GM20000 (cell line): ENCODE measurements around the gene DAGLA.

ENCODE experiments used
- DNase-seq: peaks from one replicate; pipeline ENCODE4 v3.0.0; 2012; ENCODE audit warnings: low spot score
- TF ChIP-seq, protein P1 (sequence below): IDR thresholded peaks from 2 replicates; pipeline ENCODE4 v1.5.1; 2012; ENCODE audit warnings: mild to moderate bottlenecking, control low read depth; ENCODE audit errors: extremely low read depth, missing control alignments

The DAGLA gene

DNA sequence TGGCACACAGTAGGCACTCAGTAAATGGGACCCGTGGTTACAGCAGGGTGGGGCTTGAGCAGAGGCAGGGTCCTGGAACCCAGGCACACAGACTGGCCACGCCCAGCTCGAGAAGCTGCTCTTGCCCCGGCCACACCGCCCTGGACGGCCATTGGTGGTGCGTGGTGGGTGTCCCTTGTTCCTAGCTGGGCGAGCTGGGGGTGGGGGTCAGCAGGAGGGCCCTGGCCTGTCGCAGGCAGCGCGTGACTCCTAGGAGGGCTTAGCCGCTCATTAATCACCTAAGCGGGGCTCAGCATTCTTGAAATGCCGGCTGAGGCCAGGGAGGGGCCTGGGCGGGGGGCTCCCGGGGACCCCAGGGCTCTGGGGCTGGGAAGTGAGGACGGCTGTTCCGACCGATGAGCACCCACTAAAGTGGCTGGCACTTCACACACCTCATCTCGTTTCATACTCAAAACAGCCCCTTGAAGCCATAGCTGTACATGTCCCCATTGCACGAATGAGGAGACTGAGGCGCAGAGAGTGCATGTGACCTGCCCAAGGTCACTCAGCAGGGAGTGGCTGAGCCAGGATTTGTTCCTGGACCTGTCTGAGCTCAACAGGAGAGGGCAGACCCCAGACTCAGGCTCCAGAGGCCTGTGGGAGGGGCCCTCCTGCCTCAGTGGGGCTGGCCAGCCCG, 83.9 kb downstream of the DAGLA start:
- TF ChIP-seq, protein P1, sequence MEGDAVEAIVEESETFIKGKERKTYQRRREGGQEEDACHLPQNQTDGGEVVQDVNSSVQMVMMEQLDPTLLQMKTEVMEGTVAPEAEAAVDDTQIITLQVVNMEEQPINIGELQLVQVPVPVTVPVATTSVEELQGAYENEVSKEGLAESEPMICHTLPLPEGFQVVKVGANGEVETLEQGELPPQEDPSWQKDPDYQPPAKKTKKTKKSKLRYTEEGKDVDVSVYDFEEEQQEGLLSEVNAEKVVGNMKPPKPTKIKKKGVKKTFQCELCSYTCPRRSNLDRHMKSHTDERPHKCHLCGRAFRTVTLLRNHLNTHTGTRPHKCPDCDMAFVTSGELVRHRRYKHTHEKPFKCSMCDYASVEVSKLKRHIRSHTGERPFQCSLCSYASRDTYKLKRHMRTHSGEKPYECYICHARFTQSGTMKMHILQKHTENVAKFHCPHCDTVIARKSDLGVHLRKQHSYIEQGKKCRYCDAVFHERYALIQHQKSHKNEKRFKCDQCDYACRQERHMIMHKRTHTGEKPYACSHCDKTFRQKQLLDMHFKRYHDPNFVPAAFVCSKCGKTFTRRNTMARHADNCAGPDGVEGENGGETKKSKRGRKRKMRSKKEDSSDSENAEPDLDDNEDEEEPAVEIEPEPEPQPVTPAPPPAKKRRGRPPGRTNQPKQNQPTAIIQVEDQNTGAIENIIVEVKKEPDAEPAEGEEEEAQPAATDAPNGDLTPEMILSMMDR: no peak
- no peak for DNase-seq

DNA sequence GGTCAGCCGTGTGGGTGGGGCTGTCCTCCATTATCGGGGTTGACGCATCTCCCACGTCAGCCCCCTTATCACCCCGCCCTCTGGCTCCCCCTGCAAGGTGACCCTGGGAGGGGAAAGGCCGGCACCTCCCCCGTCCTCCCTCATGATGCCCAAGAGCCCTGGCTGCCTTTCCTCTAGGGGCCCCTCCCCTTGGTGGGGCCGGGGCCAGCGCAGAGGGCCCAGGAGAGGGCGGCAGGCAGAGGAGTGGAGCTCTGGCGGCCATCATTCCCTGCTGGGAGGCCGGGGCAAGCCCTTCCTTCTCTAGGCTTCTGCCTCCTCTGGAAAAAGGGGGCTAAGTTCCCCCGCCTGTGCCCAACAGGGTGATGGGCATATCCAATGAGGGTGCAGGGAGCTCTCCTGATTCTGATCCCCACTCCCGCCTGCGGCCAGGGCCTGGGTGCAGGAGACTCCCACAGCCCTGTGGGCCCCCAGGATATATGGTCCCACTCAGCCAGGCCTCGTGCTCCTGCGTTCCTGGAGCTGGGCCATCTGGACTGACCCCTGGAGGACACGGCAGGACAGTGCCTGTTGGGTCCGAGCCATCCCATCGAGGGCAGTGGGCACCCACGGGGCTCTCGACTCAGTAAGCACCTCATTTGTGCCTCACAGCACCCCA, 84.5 kb downstream of the DAGLA start:
- TF ChIP-seq, protein P1: no peak
- no peak for DNase-seq

DNA sequence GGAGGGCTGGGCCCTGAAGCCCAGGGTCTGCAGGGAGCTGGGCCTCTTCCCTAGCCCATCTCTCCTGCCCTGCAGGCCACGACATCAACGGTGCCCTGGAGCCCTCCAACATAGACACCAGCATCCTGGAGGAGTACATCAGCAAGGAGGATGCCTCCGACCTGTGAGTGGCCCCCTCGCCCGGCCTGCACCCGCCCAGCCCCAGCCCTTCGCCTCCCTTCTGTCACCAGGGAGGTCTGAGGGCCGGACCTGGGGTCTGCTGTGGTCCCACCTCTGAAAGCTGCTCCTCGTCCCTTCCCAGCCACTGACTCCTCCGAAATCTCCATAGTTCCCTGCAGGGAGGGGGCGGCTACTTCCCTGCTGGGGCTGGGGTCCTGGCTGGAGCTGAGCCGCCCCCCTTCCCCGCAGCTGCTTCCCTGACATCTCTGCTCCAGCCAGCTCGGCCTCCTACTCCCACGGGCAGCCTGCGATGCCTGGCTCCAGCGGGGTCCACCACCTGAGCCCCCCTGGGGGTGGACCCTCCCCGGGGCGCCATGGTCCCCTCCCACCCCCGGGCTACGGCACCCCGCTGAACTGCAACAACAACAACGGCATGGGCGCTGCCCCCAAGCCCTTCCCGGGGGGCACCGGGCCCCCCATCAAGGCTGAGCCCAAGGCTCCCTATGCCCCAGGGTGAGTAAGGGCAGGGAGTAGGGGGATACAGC, 85.5 kb downstream of the DAGLA start:
- TF ChIP-seq, protein P1: no peak
- no peak for DNase-seq

DNA sequence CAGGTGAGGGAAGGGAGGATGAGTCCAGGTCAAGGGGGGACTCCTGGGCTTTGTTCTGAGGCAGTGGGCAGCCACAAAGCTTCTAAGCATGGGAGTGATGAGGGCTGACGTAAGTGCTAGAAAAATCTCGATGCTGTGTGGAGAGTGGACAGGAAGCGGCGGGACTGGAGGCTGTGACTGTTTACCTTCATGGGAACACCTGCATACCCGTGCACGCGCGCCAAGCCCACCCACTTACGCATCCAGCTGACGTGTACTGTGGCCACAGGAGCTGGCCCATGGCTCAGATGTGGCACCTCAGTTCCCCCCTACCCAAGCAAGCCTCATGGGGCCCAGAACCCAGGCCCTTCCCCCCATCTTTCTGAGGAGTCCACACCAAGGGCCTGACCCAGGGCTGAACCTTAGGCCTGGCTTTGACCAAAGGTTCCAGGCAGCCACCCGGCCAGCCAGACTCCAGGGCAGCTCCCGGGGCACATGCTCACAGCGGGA, 86.2 kb downstream of the DAGLA start:
- DNase-seq: no peak
- TF ChIP-seq, protein P1: no peak

DNA sequence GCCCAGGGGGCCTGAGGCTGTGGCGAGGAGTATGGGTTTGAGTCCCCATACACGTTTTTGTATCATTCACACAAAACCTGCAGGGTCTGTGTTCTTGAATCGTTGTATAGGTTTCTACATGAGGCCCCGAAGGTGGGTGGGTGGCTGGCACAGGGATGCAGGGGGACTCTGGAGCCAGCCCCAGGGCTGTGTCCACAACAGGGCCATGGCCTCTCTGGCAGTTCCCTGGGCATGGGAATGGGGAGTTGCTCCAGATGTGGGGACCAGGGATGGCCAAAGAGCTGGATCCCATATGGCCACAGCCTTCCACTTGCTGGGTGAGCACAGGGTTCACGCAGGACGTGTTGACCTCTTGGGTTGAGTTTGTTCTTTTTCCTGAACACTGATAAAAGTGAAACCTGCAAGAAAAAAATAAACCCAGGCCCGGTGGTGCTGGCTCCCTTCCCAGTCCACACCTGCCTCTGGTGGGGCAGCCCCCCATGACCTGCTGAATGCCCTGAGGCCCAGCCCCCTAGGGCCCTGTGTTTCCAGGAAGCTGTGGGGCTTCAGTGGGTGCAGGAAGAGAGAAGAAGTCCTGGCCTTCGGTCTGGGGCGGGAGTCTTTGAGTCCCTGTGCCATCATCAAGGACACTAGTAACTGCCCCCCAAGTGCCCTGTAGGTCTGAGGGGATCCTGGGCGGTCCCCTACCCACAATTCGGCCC, 88.3 kb downstream of the DAGLA start:
- TF ChIP-seq, protein P1: no peak
- no peak for DNase-seq

DNA sequence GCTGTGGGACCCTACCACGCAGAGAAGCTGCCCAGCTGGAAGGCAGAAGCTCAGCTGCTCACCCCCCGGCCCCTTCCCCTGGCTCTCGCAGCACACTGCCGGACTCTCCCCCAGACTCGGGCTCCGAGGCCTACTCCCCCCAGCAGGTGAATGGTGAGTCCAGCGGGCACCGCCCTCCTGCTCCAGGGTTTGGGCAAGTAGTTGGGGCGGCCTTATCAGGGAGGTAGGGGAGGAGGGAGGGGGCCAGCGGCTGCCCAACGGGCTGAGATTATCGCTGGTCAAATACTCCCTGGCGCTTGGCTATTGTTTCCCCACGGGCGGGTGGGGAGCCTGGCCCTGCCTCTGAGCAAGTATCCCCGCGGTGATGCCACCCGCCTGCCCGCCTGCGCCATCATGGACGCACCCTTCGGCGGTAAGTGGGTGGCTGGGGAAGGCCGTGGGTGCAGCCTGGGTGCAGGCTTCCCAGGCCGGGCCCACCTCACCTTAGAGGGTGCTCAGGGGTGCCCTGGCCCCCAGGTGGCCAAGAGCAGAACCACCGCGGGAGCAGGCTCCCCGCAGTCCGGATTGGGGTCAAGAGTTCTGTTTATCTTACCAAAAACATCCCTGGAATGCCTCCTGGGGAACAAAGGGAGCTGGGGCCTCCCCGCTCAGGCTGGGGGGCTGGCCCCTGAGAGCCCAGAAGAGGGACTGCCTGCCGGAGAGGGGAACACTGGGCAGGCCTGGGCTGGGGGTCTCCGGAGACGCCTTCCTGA, 89.2 kb downstream of the DAGLA start:
- TF ChIP-seq, protein P1: no peak
- DNase-seq: no peak
